ENCODE results near the gene PHGDH. TPM values are rescaled to one million over a fixed set of nuclear protein-coding genes. Genes with fewer than 3 reads are reported as not detected.
"Not testable (repeated sequence)": the region's sequence is repeated elsewhere in the genome, so short reads cannot be mapped to it uniquely, and the experiment has no call there.

The PHGDH gene
- total RNA-seq, 1 donor from 2014 or later: 89.1 TPM

GRCh38 chr1:119689511-119689910, 22.2 kb upstream of the PHGDH start:
- intact Hi-C loops (cut with micrococcal nuclease): loop anchor here (10.0 kb wide), 1 partner anchor 55 kb away; no protein-coding TSS in a partner anchor

DNA sequence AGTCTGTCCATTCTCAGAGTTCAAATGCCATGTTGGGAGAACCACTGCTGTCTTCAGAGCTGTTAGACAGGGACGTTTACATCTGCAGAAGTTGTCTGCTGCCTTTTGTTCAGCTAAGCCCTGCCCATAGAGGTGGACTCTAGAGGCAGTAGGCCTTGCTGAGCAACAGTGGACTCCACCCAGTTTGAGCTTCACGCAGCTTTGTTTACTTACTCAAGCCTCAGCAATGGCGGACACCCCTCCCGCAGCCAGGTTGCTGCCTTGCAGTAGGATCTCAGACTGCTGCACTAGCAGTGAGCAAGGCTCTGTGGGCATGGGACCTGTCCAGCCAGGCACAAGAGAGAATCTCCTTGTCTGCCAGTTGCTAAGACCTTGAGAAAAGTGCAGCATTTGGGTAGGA, 14.9 kb upstream of the PHGDH start:
- intact Hi-C loops (cut with micrococcal nuclease): not testable (repeated sequence)

- intact Hi-C loops (cut with micrococcal nuclease): no loop called here
Measured at GRCh38 chr1:119697598-119697997, 14.1 kb upstream of the PHGDH start.

DNA sequence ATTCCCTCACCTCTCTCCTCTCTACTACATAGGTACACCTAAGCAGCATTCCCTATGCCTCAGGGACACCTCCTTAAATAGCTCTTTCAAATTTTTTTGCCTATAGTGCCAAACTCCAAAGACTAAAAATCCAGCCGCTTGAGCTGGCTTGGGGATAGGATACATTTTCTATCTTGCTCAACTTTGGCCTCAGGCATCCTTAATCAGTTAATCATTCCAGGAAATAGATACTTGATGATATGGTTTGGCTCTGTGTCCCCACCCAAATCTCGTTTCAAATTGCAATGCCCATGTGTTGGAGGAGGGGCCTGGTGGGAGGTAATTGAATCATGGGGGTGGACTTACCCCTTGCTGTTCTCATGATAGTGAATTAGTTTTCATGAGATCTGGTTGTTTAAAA, 11.4 kb upstream of the PHGDH start:
- intact Hi-C loops (cut with micrococcal nuclease): no loop called here

DNA sequence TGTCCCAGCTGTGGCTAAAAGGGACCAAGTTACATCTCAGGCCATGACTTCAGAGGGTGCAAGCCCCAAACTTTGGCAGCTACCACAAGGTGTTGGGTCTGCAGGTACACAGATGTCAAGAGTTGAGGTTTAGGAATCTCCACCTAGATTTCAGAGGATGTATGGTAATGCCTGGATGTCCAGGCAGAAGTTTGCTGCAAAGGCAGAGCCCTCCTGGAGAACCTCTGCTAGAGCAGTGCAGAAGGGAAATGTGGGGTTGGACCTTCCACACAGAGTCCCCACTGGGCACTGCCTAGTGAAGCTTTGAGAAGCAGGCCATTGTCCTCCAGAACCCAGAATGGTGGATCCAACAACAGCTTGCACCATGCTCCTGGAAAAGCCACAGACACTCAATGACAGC, 10.1 kb upstream of the PHGDH start:
- intact Hi-C loops (cut with micrococcal nuclease): no loop called here

DNA sequence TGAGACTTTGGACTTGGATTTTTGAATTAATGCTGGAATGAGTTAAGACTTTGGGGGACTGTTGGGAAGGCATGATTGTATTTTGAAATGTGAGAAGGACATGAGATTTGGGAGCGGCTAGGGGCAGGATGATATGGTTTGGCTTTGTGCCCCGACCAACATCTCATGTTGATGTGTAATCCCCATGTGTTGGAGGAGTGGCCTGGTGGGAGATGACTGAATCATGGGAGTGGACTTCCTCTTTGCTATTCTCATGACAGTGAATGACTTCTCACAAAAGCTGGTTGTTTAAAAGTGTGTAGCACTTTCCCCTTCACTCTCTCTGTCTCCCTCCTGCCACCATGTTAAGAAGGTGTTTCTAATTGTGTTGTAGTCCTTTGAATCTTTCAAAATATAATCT, 9.3 kb upstream of the PHGDH start:
- intact Hi-C loops (cut with micrococcal nuclease): no loop called here

- intact Hi-C loops (cut with micrococcal nuclease): no loop called here
Measured at GRCh38 chr1:119703666-119704450, 7.9 kb upstream of the PHGDH start.

DNA sequence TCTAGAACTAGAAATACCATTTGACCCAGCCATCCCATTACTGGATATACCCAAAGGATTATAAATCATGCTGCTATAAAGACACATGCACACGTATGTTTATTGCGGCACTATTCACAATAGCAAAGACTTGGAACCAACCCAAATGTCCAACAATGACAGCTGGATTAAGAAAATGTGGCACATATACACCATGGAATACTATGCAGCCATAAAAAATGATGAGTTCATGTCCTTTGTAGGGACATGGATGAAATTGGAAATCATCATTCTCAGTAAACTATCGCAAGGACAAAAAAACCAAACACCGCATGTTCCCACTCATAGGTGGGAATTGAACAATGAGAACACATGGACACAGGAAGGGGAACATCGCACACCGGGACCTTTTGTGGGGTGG, 5.1 kb upstream of the PHGDH start:
- intact Hi-C loops (cut with micrococcal nuclease): not testable (repeated sequence)

DNA sequence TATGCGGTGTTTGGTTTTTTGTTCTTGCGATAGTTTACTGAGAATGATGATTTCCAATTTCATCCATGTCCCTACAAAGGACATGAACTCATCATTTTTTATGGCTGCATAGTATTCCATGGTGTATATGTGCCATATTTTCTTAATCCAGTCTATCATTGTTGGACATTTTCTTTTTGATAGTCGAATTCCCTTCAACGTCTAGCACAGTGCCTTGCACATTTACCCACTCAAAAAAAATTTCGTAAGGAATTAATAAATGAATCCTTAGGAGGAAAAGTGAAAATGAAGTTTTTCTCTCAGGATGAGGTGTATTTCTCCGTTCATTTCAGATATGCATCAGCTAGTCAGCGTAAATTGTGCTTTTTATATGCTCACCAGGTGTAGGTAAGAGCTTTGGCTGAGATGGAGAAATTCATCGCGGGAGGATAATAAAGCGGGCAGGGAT, 354 bp upstream of the PHGDH start:
- intact Hi-C loops (cut with micrococcal nuclease): not testable (repeated sequence)

DNA sequence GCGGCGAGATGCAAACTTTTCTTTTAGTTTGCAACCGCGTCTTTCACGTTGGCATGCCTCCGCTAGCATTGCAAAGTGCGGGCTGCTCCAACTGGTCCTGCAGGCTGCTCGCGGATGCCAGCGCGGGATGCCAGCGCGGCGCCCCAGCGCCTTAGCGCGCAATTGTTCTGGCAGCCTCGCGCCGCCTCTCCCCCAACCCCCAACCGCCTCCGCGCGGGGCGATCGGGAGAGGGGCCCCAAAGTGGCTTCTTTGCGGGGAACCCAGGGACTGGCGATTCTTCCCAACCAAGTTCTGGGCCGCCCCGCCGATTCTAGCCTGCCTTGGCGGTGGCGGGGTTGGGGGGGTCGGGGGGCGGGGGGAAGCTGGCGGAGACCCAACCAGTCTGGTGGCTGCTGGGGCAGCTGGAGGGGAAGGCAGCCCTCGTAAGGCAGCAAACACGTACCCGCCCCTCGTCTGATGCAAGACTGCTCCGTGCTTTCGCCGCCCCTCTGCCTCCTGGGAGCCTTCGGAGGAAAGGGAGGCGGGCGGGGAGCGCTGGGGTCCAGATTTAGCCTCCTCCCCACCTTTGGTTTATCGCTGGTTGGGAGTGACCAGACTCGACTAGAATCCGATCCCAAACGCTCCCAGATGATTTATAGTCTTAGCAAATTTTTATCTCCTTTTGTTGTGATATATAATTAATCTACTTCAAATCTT, 756 bp downstream of the PHGDH start:
- intact Hi-C loops (cut with micrococcal nuclease): loop anchor here (1.0 kb wide), 1 partner anchor 64 kb away; the partner anchor contains the start of gene ZNF697

- intact Hi-C loops (cut with micrococcal nuclease): no loop called here
Measured at GRCh38 chr1:119713039-119713748, 1.5 kb downstream of the PHGDH start.

DNA sequence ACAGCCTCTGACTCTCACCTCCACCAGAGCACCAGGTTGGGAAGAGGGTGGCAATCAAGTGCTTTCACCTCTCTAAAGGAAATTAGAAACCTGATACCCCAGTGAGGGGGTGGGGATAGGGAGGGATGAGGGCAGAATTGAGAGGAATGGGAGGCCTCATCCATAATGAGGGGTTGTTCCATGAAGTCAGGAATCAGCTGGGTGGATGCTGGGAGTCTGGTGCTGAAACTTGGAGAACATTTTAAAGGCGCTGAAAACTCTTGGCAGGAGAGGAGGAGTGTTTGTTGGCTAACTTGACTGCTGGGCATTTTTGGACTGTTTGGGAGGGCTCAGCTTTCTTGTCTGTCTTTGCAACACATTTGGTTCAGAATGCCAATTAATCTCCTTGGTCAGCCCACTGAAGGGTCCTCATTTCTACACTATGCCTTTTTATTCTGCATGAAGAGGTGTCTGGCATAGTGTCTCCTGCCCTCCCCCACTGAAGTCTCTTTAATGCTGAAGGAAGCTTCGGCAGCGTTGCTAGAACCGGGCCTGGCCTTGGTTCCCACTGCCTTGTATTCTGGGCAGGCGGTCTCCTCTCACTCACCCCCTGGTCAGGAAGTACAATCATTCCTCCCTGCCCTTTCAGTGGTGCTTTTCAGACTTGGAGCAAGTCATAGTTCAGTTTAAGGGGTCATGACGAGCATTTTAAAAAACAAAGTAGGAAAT, 2.2 kb downstream of the PHGDH start:
- intact Hi-C loops (cut with micrococcal nuclease): no loop called here

DNA sequence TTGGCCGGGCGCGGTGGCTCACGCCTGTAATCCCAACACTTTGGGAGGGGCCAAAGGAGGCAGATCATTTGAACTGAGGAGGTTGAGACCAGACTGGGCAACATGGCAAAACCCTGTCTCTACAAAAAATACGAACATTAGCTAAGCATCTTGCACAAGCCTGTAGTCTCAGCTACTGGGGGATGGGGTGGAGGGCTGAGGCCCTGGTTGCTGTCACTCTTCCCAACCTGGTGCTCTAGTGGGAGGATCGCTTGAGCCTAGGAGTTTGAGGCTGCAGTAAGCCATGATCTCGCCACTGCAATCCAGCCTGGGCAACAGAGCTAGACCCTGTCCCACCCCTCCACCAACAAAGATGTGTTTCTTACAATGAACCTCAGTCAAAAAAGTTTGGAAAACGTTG, 2.8 kb downstream of the PHGDH start:
- intact Hi-C loops (cut with micrococcal nuclease): no loop called here

- intact Hi-C loops (cut with micrococcal nuclease): no loop called here
Measured at GRCh38 chr1:119715542-119715941, 3.8 kb downstream of the PHGDH start.

DNA sequence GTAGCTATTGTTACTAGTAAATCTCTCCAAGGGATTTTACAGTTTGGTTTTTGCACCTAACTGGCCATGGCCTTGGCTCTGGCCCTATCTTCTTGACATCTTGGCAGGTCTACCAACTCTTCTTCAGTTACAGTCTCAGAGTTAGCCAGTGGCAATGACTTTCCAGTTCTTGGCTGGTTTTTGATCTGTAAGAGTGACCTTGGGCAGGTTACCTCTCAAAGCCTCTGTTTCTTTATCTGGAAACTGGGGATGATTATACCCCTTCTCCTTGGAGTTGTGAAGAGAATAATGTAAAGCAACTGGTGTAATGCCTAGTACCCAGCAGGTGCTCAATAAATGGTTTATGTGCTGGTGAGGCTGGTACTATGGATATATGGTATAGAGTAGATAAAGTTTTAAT, 6.7 kb downstream of the PHGDH start:
- intact Hi-C loops (cut with micrococcal nuclease): no loop called here

- intact Hi-C loops (cut with micrococcal nuclease): no loop called here
Measured at GRCh38 chr1:119718972-119719371, 7.2 kb downstream of the PHGDH start.

DNA sequence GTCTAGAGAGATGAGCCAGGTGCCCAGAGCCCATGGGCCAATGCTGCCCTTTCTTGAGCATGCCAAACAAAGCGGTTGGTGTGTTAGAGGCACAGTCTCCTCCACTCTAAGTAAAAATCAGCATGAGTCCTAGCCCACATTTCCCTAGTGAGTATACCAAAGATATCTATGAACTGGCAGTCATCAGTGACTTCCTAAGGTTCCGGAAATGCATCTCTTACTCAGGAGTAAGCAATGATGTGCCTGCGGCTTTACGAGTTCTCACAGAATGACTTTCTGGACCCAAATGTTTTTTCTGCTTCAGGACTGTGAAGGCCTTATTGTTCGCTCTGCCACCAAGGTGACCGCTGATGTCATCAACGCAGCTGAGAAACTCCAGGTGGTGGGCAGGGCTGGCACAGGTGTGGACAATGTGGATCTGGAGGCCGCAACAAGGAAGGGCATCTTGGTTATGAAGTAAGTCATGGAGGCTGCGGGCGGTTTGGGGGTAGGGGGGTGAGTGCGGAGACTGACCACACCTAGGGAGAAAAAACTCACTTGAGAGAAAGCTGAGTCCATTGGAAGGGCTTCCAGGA, 9.2 kb downstream of the PHGDH start:
- intact Hi-C loops (cut with micrococcal nuclease): no loop called here

GRCh38 chr1:119721896-119722295, 10.2 kb downstream of the PHGDH start:
- intact Hi-C loops (cut with micrococcal nuclease): no loop called here

DNA sequence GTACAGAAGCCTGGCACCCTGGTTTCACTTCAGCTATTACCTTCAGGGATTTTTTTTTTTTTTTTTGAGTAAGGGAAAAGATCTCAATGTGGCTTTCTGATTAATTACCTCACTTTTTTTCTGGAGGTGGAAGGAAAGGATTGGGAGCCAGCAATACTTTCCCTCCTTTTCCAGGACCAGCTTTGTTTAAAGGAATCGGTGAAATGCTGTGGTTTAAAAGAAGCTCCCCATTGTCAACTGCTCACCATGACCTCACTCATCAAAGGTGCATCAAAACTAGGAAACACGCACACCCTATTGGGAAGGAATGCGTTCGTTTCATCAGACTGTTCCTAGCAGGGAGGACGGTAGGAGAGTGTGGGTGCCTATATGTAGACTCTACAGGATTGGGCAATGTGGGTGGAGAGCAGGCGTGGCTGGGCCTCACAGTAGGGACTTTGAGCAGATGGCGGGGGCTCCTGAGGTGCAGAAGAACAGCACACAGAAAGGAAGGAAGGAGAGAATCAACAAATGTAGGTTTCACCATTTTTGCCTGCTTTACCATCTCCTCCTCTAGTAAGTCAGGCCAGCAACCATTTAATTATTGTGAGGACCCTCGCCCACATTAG, 13.0 kb downstream of the PHGDH start:
- intact Hi-C loops (cut with micrococcal nuclease): no loop called here

DNA sequence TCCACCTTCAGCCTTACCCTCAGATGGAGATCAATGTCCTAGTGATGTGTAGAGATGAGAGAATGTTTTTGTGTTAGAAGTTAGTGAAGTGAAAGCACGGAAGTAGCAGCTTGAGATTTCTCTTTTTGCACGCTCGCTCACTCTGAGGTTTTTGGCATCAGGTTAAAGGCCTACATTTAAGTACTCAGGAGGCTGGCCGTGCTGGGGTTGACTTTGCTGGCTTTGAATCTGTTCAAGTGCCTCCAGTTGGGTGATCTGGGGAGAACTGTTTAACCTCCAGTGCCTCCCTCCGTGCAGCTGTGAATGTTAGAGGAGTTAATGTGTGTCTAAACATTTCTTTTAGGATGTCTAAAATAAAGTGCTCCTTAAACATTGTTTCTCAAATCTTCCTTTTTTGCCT, 13.9 kb downstream of the PHGDH start:
- intact Hi-C loops (cut with micrococcal nuclease): no loop called here

- intact Hi-C loops (cut with micrococcal nuclease): no loop called here
Measured at GRCh38 chr1:119727991-119728390, 16.3 kb downstream of the PHGDH start.

Data from T-helper 2 cell treated with Interferon-gamma antibody and Interleukin-4, amounts not matched to agents 100 ng/mL and 5 ng/mL, for 36 hours (primary cell).